GM12891 (cell line): Measurements from ENCODE around the gene SLC38A6.

Experiments used
- DNase-seq: peaks from one replicate; pipeline ENCODE4 v3.0.0; 2011; ENCODE audit warnings: low spot score; ENCODE audit not compliant: insufficient read length
- FAIRE-seq: peaks from 2 replicates; lab custom pipeline; 2011; peaks lifted over from hg19 to GRCh38; lab: Jason Lieb, UNC
- PAX5 ChIP-seq: IDR thresholded peaks from 2 replicates; pipeline ENCODE4 v1.6.1; 2011; ENCODE audit warnings: low read length, moderate library complexity, mild to moderate bottlenecking; ENCODE audit not compliant: insufficient read depth, severe bottlenecking
- POLR2A ChIP-seq: IDR thresholded peaks from 2 replicates; pipeline ENCODE4 v1.6.1; 2011; ENCODE audit warnings: low read depth, low read length, control low read depth
- POLR2AphosphoS5 ChIP-seq: IDR thresholded peaks from 2 replicates; pipeline ENCODE4 v1.6.1; 2011; ENCODE audit warnings: low read depth, low read length, control low read depth
- POU2F2 ChIP-seq: IDR thresholded peaks from 2 replicates; pipeline ENCODE4 v1.6.1; 2011; ENCODE audit warnings: low read depth, mild to moderate bottlenecking, control low read depth, low read length, moderate library complexity
- SPI1 ChIP-seq: IDR thresholded peaks from 2 replicates; pipeline ENCODE4 v1.6.1; 2011; ENCODE audit warnings: low read depth, low read length, control low read depth
- TAF1 ChIP-seq: IDR thresholded peaks from 2 replicates; pipeline ENCODE4 v1.6.1; 2011; ENCODE audit warnings: low read depth, low read length, control low read depth

The SLC38A6 gene

DNA sequence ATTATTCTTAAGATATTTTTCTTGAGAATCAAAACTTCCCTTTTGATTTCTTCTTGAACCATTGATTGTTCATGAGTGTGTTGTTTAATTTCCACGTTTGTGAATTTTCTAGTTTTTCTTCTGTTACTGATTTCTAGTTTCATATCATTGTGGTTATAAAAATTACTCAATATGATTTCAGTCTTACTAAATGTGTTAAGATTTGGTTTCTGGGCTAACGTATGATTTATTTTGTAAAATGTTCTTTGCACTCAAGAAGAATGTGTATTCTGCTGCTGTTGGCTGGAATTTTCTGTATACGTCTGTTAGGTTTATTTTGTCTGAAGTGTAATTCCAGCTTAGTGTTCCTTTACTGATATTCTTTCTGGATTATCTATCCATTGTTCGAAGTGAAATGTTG is 24.8 kb upstream of the SLC38A6 start:
- TF ChIP-seq POLR2A = no peak
- TF ChIP-seq POU2F2 = no peak
- TF ChIP-seq POLR2AphosphoS5 = no peak
- TF ChIP-seq SPI1 = no peak
- no peak for TF ChIP-seq TAF1
- TF ChIP-seq PAX5 = no peak
- FAIRE-seq (no peak), DNase-seq (no peak)

DNA sequence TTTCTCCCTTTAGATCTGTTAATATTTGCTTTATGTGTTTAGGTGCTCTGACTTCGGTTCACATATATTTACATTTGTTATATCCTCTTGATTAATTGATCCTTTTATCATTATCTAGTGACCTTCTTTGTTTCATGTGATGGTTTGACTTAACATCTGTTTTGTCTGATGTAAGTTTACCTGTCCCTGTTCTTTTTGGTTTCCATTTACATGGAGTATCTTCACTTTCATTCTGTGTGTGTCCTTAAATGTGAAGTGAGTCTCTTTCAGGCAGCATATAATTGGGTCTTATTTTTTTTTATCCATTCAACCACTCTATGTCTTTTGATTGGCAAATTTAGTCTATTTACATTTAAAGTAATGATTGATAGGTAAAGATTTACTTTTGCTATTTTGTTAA is 24.4 kb upstream of the SLC38A6 start:
- TF ChIP-seq SPI1 (no peak), POLR2A (no peak), TAF1 (no peak), POU2F2 (no peak), PAX5 (no peak), POLR2AphosphoS5 (no peak)
- DNase-seq = no peak
- no peak for FAIRE-seq

DNA sequence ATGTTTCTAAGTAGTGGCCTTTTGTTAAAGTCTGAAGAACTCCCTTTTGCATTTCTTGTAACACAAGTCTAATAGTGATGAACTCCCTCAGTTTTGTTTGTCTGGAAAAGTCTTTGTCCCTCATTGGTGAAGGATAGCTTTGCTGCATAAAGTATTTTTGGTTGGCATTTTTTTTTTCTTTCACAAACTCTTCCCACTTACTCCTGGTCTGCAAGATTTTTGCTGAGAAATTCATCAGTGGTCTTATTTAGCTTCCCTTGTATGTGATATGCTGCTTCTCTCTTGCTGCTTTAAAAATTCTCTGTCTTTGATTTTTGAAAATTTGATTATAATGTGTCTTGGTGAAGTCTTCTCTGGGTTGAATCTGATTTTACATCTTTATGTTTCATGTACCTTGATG is 22.9 kb upstream of the SLC38A6 start:
- FAIRE-seq (no peak), DNase-seq (no peak)
- TF ChIP-seq POU2F2 (no peak), POLR2AphosphoS5 (no peak), TAF1 (no peak)

DNA sequence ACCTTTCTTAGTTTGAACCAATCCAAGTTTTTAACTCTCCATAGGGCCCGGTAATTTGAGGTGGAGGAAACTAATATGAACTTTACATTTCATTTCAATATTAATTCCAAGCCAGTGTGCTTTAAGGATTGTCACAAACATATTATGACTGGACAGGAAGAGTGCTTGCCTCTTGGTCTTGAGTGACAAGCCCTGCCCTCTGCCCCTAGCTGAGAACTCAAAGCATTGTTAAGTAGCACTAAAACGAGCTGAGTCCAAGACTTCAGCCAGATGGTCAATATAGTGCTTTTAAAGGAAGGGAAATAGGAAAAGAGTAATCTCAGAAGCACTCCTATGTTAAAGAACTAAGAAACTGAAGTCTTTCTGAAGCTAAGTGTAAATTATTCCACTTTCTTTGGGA is 17.3 kb upstream of the SLC38A6 start:
- DNase-seq (no peak), FAIRE-seq (no peak)
- TF ChIP-seq POLR2AphosphoS5 (no peak), PAX5 (no peak), SPI1 (no peak), POLR2A (no peak), POU2F2 (no peak), TAF1 (no peak)

DNA sequence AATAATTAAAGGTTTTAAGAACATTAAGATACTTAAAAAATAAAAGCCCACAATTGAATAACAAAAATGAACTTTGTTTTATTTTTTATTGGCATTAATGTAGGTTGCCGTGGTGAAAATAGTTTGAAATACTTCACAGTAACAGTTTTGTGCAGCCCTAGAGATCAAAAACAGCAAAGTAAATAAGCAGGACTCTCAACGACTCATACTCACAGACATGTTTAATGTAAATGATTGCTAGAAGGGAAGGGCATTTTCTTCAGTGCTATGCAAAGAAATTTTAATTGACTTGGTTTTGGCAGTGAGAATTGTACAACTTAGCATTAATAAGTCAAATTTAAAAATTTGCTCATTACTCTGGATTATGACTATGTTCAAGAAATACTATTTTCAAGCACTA is 16.1 kb upstream of the SLC38A6 start:
- TF ChIP-seq POLR2A = no peak
- TF ChIP-seq TAF1 = no peak
- TF ChIP-seq POU2F2 = no peak
- no peak for TF ChIP-seq SPI1
- TF ChIP-seq POLR2AphosphoS5 = no peak
- no peak for TF ChIP-seq PAX5
- FAIRE-seq = no peak
- no peak for DNase-seq

DNA sequence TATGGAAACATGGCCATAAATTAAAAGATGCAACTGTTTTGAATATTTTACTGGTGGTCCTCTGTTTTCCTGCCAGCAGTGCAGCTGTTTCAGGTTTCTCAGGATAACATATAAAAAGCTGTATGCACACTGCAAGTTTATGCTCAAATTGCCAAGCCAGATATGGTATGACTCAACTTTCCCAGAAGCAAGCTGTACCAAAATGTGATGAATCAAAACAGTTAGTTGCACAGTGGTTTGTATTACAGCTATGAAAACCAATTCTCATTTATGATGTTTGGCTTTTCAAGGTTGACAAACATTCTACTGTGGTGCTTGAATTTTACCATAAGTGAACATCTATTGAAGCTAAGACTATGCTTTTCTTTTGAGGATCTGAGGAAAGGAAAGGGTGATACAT is 15.6 kb upstream of the SLC38A6 start:
- DNase-seq = no peak
- peak; percentile 5 for FAIRE-seq
- TF ChIP-seq POU2F2 (no peak), POLR2AphosphoS5 (no peak), PAX5 (no peak), TAF1 (no peak), POLR2A (no peak), SPI1 (no peak)

DNA sequence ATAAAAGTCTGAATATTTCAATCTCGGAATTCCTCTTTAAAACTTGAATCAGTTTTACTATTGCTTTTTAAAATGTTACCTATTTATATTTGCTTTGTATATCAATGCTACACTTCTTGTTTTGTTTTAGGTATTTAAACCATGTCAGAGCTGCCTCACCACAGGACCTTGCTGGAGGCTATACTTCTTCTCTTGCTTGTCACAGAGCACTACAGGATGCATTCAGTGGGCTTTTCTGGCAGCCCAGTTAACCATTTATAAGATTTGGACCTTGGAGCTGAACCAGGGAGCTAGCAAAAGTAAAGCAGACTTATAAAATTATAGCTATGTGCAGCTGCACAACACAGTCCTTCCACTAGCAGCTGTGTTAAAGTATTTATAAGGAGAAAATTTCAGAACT is 12.9 kb upstream of the SLC38A6 start:
- FAIRE-seq = no peak
- DNase-seq = no peak
- TF ChIP-seq PAX5 (no peak), POLR2A (no peak), POLR2AphosphoS5 (no peak), POU2F2 (no peak), TAF1 (no peak), SPI1 (no peak)

DNA sequence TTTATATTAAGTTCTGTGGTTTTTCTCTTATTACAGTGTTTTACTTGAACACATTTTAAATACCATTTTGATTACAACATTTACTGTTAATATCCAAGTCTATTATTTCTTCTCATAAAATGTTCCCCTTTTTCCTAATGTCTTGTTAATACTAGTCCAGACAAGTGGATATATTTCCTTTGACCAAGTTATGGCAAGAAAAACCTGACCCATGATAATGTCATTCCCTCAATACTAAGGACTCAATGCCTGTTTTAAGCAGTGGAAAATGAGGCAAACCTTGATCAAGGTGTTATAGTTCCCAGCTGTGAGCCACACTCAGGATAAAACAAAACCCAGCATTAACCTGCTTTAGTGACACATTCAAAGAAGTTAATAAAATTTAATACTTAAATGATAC is 12.4 kb upstream of the SLC38A6 start:
- DNase-seq = no peak
- no peak for FAIRE-seq
- TF ChIP-seq PAX5 (no peak), POLR2AphosphoS5 (no peak), POLR2A (no peak), POU2F2 (no peak), SPI1 (no peak), TAF1 (no peak)

DNA sequence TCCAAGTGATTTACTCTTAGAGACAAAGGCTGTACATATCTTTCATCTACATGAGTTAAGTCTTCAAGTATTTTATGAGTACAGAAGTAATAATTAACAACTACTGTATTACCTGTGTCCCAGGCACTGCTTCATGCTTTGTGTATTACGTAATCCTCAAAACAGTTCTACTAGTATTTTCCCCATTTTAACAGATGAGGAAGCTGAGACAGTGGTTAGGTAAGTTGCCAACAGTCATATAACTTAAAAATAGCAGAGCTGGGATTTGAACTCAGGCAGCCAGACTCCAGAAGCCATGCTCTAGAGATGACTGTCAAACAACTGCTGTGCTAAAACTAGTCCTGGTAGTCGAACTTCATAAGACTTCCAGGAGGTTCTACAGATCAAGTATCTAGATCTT is 10.9 kb upstream of the SLC38A6 start:
- FAIRE-seq = no peak
- no peak for DNase-seq
- TF ChIP-seq POU2F2 = no peak
- no peak for TF ChIP-seq POLR2A
- TF ChIP-seq POLR2AphosphoS5 = no peak
- no peak for TF ChIP-seq SPI1
- no peak for TF ChIP-seq TAF1
- TF ChIP-seq PAX5 = no peak

DNA sequence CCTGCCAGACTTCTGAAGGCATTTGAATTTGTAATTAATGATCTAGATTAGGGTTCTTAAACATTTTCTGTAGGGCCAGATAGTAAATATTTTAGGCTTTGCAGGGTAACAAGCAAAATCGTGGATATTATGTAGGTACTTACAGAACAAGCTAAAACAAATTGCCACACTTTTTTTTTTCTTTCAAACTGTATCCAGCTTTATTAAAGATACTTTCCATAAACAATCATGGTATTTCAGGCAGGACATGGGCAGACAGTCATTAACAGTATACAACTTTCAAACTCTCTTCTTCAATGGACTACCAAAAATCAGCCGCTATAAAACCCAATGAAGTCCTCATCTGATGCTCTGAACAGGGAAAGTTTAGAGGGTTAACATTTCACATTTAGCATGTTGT is 9.8 kb upstream of the SLC38A6 start:
- DNase-seq (no peak), FAIRE-seq (no peak)
- TF ChIP-seq SPI1 = no peak
- no peak for TF ChIP-seq POU2F2

DNA sequence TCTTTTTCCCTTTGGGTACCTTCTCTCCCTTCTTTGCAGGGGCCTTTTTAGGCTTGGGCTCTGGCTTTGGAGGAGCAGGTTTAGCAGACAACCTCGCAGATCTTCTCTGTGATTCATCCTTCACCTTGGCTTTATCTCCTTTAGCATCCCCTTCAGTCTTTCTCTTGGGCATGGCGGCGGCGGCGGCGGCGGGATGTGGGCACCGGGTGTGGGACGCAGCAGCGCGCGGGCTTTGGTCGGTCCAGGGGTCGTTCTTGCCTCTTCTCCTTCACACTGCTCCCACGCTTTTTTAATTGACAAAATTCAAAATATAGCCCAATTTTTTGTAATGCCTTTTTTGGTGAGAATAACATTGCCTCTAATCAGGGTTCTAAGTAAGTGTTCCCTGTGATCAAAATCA is 8.8 kb upstream of the SLC38A6 start:
- DNase-seq (no peak), FAIRE-seq (no peak)

More for the DNA sequence above, 8.8 kb upstream of the SLC38A6 start:
- TF ChIP-seq PAX5 (no peak), SPI1 (no peak), POU2F2 (no peak), POLR2A (no peak), POLR2AphosphoS5 (no peak), TAF1 (no peak)
